ENCODE data around the gene FAM9B.

The FAM9B gene

GRCh38 chrX:8980756-8981155 lies 53.2 kb downstream of the FAM9B start:
- DNase-seq (ENCODE audit: low read depth in 2 of 2): no peak

Measured in stimulated activated CD4-positive, alpha-beta T cell treated with anti-CD3 and anti-CD28 coated beads, Interleukin-1b, Interleukin-23, amount 100 ng/mL, for 4 hours (primary cell).